Activated T-helper 1 cell treated with Interleukin-2 at 50 U/mL for 16 hours (primary cell): ENCODE measurements around the gene TOP1.

ENCODE experiments used
- DNase-seq: peaks from one replicate; pipeline ENCODE4 v3.0.0-alpha.2; 2020; ENCODE audit warnings: low read depth

The TOP1 gene

DNA sequence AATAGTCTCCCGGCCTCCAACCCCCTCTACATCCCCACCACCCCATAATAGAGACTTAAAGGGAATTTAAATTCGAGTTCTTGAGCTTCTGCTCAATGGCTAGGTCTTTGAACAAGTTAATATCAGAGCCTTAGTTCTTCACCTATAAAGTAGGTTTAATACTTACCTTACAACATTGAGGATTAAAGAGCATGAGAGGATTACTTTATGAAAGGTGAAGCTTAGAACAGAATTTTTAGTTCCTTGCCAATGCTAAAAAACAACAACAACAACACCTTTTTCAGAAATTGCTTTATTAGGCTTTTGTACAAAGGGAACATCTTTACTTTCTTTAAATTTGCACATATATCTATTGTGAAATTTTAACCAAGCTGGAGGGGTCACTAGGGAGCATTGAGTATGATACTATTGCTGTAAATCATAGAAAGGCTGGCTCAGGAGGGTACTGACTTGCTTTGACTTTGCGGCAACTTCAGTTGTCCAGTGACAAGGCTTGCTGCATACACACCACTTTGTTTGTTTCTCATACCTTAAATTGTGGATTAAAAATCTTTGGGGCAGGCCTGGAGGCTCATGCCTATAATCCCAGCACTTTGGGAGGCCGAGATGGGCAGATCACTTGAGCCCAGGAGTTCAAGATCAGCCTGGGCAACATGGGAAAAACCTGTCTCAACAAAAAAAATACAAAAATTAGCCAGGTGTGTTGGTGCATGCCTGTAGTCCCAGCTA is 9.7 kb downstream of the TOP1 start:
- DNase-seq, result no peak

DNA sequence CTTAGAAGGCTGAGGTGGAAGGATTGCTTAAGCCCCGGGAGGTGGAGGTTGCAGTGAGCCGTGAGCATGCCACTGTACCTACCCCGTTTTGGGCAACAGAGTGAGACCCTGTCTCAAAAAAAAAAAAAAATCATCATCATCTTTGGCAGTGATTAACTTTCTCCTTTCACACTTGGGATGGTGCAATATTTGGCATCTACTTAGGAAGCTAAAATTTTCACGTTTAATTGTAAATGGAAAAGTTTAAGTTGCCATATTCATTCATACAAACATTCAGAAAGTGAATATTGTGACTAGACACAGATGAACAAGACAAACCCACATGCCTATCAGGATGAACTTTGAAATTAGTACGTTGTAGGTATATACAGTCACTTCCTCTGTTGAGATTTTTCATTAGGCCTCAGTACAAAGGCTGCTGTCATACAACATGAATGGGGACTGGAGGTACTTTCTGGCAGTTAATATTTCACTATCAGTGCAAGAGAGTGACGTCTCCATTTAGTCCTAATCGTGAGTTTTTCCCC is 10.3 kb downstream of the TOP1 start:
- no peak for DNase-seq

DNA sequence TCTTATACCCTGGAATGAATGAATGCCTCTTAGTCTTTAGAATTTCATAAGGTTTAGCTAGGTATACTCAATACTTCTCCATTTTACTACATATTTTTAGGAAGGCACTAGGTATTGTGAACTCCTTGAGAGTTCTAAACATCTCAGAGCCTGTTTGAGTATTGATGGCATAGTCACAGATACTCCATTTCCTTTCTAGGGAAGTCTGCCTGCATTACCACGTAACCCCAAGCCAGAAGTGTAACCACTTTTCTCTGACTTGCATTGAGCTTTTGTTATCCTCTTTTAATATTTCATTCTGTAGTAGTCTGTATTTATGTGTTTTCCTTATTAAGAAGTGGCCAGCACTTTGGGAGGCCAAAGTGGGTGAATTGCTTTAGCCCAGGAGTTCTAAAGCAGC is 12.2 kb downstream of the TOP1 start:
- no peak for DNase-seq

DNA sequence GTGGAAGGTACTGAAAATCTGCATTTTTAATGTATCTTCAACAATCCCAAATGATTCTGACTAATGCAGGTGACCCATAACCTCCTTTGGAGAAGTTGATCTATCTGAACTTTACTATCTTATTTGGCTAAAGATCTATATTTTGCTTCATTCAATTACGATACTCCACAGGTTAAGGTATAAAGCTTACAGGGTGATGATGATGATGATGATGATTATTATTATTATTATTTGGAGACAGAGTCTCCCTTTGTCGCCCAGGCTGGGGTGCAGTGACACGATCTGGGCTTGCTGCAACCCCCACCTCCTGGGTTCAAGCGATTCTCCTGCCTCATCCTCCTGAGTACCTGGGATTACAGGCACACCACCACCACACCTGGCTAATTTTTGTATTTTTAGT is 13.1 kb downstream of the TOP1 start:
- DNase-seq, result no peak

DNA sequence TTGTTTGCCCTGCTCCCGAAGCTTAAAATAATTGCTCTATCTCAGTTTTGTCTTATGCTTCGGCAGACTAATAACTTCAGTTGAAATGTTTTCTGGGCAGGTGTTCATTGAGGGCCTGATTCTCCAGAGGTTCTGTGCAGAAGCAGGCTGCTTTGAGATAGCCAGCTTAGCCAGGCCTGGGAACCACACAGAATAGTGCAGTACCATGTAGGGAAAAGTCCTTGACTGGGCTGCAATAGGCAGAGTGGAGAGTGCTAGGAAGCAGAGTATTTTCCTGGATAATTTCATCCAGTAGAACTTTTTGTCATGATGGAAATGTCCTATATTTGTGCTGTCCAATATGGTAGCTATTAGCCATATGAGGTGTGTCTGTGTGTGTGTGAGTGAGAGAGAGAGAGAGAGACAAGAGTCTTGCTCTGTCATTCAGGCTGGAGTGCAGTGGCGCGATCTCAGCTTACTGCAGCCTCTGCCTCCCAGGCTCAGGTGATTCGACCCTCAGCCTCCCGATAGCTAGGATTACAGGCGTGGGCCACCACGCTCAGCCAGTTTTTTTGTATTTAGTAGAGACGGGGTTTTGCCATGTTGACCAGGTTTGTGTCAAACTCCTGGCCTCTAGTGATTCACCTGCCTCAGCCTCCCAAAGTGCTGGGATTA is 15.9 kb downstream of the TOP1 start:
- DNase-seq, result no peak

DNA sequence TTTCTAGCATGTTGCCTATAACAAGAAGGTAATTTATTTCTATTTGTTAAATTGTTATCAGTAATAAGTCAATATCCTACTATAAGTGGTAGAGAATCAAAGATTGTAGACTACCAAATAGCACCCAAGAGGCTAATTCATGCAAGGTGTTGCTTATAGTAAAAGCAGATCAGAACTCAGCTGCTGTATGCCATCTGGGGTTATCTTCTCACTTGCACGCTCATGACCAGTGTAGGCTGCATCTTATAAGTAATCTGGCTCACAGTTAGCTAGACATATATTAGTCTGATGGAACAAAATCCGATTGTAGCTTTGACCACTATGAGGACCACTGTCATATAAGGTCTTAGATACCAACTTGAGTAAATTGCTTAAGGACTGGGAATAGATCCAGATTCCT is 17.0 kb downstream of the TOP1 start:
- DNase-seq, result no peak

DNA sequence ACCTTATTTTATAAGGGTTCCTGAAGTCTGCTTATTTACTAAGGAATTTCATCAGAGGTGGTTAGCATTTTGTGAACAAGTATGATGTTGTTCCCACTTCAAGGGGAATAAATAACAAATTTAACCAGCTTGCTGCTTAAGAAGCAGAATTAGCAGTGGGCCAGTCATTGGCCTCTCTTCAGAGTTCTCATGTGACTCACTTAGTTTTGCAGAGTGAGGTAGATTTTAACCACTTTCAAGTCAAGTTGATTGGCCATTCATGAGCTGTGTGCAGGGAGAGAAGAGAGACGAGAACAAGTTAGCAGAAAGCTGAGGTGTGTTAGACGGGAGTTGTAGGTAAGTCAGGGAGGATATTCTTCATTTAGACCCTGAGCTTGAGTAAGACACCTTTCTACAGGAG is 18.1 kb downstream of the TOP1 start:
- DNase-seq, result no peak

DNA sequence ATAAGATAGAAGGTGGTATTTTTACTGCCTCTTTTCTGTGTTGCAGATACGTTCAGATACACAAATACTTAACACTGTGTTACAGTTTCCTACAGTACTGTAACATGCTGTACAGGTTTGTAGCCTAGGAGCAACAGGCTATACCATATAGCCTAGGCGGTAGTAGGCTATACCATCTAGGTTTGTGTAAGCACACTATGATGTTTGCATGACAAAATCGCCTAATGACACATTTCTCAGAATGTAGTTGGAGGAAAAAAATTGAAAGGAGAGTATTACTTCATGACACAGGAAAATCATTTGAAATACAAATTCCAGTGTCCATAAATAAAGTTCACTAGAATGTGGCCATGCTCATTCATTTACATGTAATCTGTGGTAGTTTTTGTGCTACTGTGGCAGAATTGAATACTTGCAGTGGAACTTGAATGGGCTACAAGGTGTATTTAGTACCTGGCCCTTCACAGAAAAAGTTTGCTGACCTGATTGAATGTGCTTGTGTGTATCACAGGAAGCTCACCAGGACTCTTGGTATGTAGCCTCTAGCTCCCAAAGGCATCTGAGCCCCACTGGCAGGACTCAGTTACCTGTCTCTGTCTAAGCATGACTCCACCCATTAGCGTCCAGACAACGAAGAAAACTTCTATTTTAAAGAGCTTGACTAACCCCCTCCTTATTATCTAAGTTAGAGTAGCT is 18.8 kb downstream of the TOP1 start:
- DNase-seq, result no peak

DNA sequence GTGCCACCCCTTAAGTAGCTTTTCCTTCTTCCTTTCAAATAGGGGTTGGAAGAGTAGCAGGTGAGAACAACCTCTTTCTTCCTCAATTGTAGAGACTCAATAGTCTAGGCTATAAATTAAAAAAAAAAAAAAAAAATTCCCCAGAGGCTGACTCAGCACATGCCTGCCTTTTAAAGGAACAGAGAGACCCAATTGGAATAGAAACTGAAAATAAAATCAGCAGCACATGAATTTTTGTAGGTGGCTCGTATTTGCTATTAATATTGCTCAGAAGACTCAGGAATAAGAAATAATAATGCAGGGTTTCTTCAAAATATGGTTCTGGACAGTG is 19.3 kb downstream of the TOP1 start:
- DNase-seq, result no peak

DNA sequence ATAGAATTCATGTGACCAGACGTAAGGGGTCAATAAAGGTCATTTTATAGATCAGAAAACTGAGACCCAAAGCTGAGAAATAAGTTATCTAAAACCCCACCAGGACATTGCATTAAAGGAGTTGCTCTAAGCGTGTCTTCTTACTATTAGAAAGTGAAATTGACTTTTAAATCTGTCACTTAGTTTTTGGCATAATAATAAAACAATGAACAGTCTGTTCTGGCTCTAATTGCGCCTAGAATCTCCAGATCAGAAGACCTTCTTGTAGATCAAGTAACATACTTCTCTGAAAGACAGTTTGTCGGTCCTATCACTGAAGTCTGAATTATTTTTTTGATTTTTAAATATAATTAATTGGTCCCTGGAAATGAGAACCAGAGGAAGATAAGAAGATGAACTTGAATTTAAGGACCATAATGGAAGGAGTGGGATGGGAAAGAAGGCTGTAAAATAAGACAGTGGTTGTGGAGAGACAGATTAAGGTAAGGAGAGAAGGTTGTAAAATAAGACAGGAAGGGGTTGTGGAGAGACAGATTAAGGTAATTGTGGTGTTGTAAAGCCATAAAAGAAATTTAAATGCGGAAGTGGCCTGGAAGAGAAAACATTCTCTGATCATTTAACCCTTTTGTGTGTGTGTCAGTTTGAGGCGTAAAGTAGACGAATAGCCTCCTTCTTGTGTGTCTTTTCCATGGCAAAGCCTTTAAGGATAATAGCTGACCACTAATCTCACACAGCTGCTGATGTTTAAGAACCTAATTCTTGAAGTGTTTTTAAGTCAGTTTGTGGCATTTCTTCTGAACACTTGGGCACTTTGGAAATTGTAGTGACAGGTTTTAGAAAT is 20.1 kb downstream of the TOP1 start:
- DNase-seq, result no peak

DNA sequence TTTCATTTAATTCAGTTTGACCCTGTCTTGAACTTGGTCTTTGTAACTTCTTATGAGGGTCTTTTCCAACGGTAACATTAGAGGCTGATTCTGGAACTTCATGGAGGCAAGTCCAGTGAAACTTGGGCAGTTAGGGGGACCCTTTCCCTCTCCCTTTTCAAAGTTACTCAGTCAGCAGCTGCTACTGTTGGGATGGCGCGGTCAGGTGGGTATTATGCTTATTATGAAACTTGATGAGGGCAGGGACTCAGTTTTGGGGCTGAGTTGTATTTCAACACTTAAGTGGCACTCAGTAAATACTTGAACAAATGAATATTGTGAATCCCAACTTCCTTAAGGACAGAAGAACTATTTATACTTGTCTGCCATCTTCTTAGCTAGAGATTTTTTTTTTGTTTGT is 20.8 kb downstream of the TOP1 start:
- DNase-seq, result no peak

DNA sequence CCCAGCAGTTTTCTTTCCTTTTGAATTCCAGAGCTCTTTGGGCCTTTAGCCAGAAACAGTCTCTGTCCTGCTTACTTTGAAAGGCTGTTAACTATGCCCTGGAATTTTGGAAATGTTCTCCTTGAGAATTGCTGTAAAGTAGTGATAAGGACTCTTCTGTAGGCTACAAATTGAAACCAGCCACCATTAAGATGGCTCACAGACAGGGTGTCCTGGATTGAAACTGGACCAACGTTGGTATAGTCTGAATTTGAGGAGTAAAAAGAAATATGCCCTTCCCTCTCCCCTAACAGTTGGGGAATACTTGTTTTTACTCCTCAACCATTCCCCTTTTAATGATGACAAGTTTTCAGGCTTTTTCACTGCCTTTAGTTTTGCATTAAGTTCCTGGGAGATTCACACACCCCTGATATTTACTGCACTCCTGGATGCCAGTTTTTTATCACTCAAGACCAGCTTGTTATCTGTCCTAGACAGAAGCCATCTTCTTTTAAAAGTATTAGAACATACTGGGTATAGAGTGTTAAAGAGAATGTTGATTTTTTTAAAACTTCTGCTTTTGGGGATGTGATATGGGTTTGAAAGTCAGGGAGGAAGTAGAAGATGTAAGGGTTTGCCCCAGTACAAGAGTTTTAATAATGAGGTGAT is 21.9 kb downstream of the TOP1 start:
- no peak for DNase-seq

DNA sequence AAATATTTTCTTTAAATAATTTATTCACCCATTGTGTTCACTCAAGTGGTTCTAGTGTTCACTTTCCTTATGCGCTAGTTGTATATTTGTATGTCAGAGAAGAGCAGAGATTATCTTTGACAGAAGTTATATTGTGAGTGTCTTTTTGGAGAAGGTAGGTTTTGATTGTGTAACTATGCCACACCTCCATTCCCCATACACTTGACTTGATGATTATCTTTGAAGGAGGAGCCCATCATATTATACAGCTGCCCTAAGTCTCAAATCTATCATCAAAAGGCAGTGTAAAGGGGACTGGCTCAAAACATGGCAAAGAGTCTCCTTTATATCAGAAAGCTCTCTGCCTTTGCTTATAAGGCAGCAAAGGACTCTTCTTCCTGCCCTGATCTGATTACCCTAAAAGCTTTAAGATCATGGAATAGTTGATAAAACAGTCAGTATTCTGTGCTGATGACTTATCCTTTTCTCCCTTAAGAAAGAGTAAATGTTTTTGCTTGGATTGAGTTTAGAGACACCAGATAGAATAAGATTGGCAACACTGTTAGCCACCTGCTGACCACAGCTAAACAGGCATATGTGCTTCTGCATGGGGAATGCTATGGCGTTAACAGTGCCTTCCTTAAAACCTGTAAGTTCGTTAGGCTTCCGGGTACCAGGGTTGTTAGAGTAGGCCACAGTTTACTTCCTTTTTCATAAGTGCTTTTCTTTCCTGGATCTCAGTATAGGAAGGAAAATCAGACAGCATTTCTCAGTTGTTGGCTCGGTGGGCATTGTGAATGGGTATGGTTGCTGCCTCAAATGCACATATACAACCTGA is 22.6 kb downstream of the TOP1 start:
- DNase-seq, result no peak

DNA sequence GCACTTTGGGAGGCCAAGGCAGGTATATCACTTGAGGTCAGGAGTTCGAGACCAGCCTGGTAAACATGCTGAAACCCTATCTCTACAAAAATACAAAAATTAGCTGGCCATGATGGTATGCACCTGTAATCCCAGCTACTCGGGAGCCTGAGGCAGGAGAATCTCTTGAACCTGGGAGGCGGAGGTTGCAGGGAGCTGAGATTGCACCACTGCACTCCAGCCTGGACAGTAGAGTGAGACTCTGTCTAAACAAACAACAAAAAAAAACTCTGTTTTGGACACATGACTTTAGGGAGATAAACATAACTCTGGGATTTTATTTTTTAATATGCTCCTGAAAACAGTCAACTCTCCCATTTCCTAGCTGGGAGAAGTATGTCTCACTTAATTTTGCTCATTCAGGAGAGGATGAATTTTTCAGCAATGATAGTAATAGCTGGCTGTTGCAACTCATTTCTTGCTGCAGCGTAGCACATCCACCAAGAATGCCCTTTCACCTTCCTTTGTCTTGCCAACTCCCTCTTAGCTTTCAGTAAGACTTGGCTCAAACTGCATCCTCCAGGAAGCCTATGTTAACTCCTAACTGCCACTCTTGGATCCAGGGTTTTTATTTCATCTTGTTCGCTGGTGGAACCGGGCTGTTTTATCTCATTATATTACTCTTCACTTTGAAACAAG is 24.3 kb downstream of the TOP1 start:
- DNase-seq, result no peak

DNA sequence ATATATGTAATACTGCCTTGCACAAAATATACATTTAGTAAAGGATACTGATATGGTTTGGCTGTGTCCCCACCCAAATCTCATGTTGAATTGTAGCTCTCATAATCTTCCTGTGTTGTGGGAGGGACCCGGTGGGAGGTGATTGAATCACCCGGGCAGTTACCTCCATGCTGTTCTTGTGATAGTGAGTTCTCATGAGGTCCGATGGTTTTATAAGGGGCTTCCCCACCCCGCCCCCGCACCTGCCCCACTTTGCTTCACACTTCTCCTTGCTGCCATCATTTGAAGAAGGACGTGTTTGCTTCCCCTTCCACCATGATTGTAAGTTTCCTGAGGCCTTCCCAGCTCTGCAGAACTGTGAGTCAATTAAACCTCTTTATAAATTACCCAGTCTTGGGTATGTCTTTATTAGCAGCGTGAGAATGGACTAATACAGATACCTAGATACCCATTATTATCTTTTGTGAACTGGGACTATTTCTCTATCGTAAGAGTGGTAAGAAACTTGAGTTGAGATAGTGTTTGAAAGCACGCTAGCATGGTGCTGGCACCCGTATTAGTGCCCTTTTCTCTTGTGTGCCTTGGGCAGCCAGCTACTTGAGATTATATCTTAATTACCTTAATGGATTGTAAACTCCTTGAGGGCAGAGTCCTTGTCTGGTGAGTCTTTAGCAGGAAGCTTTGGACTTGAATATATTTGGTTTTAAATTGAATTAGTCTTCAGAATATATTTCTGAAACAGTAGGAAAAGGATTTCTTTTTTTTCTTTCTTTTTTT is 25.6 kb downstream of the TOP1 start:
- DNase-seq, result no peak

DNA sequence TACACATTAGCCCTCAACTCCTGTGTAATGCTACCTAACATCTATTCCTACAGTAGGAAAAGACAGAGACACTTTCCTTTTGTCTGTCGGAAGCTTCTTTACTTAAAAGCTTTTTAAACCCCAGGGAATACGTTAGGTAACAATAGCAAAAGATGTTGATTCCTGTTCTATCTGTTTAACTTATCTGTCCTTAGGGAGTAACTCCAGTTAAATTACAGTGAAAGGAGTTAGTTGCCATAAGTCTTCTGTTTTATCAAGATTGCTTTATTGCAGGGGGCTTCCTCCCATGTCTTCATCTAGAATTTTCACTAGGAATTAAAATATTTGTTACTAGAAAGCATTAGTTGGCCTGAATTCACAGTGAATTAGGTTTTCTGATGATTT is 26.2 kb downstream of the TOP1 start:
- no peak for DNase-seq

DNA sequence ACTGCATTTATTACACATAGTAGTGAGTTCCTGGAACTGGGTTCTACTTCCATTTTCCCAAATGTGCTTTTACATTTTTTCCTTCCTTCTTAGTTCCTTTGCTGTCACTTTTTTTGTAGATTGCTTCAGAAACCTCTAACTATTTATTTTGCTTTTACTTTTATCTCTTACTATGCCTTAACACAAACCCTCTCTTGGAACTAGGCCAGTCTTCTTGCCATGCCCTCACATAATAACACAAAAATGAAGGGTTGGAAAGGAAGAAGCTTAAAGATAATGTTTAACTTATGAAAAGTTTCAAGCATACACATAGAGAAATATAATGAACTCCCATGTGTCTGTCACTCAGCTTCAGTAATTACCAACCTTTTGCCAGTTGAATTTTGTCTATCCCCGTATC is 27.1 kb downstream of the TOP1 start:
- DNase-seq, result no peak

DNA sequence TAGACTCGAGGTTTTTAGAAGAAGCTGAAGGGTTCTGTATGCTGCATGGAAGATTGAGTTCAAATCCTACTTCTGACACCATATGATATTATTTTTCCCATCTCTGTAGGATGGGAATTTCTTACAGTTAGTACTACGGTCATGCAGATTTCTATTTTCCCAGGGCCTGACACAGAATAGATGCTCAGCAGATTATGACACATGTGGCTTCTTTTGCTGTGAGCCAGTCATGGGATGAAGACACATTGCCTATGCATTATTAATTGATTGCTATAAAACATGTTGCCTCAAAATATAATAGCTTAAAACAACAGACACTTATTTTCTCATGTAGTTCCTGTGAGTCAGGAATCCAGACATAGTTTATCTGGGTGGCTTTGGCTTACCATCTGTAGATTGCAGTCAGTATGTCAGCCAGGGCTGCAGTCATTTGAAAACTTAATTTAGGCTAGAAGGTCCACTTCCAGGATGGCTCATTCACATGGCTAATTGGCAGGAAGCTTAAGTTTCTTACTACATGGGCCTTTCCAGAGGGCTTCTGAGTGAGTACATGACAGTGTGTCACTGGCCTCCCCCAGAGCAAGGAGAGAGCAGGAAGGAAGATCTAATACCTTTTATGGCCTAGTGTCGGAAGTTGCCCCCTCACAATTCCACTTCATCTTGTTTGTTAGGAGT is 29.5 kb downstream of the TOP1 start:
- no peak for DNase-seq
